SK-N-SH (cell line): Measurements from ENCODE around the gene HEPACAM. TPM values are rescaled to one million over a fixed set of nuclear protein-coding genes. Genes with fewer than 3 reads are reported as not detected.
A peak's percentile ranks its signal among the peaks of the same experiment; 100 is the strongest.

Source experiments
- CTCF ChIA-PET: fragments of 300-600, 350-600 bp; formaldehyde crosslinking; extraction: SDS; loops from one replicate; lab custom pipeline; 2021; lab: Yijun Ruan, JAX
- POLR2A ChIA-PET: fragments of 350-600 bp; sonication (Branson Sonifier 250); formaldehyde crosslinking; extraction: SDS; loops from one replicate; lab custom pipeline; 2020; ENCODE audit warnings: antibody characterized with exemption, inconsistent platforms; lab: Yijun Ruan, JAX
- DNase-seq: peaks from one replicate; pipeline ENCODE4 v3.0.0; 2012
- H2AFZ ChIP-seq: fragments of 200-600 bp; sonication (generic); 2 replicates; pipeline ENCODE4 v1.8.1; 2016; ENCODE audit warnings: antibody characterized with exemption, mild to moderate bottlenecking, low read depth
- H3F3A ChIP-seq: fragments of 200-600 bp; sonication (generic); replicated peaks from 2 replicates; pipeline ENCODE3; 2016; ENCODE audit warnings: antibody characterized with exemption, mild to moderate bottlenecking; ENCODE audit not compliant: insufficient read depth
- H3K27ac ChIP-seq, 2 experiments: fragments of 200-500 bp in 1 of 2; fragments of 200-600 bp in 1 of 2; sonication (Bioruptor generic) in 1 of 2; sonication (generic), shearing (Covaris generic) in 1 of 2; 2 replicates each; pipeline versions ENCODE4 v1.5.1 to v1.6.1; 2014 to 2016; ENCODE audit warnings: low read depth in 2 of 2, inconsistent platforms in 1 of 2, low read length in 1 of 2, mild to moderate bottlenecking in 1 of 2, mixed read lengths in 1 of 2
- H3K27me3 ChIP-seq: fragments of 200-600 bp; sonication (generic), shearing (Covaris generic); 2 replicates; pipeline ENCODE4 v1.6.1; 2016; ENCODE audit warnings: mixed run types; ENCODE audit not compliant: insufficient read depth
- H3K36me3 ChIP-seq, 2 experiments: fragments of 200-500 bp in 1 of 2; fragments of 200-600 bp in 1 of 2; sonication (Bioruptor generic) in 1 of 2; sonication (generic) in 1 of 2; replicated peaks in 1 of 2; 2 replicates each; pipeline versions ENCODE3 to v1.5.1; 2014 to 2016; ENCODE audit warnings: low read length in 1 of 2, mild to moderate bottlenecking in 1 of 2; ENCODE audit not compliant: insufficient read depth in 2 of 2, control insufficient read depth in 1 of 2
- H3K4me1 ChIP-seq, 2 experiments: fragments of 200-500 bp in 1 of 2; fragments of 200-600 bp in 1 of 2; sonication (Bioruptor generic) in 1 of 2; sonication (generic), shearing (Covaris generic) in 1 of 2; 2 replicates each; pipeline versions ENCODE4 v1.5.1 to v1.6.1; 2014 to 2016; ENCODE audit warnings: low read depth in 1 of 2, low read length in 1 of 2, mixed run types in 1 of 2; ENCODE audit not compliant: insufficient read depth in 2 of 2, control insufficient read depth in 1 of 2
- H3K4me2 ChIP-seq: fragments of 200-600 bp; sonication (generic), shearing (Covaris generic); 2 replicates; pipeline ENCODE4 v1.6.1; 2017; ENCODE audit warnings: mixed run types
- H3K4me3 ChIP-seq, 2 experiments: fragments of 200-500 bp in 1 of 2; fragments of 200-600 bp in 1 of 2; sonication (Bioruptor generic) in 1 of 2; sonication (generic), shearing (Covaris generic) in 1 of 2; 2 replicates each; pipeline versions ENCODE4 v1.5.1 to v1.8.1; 2014 to 2016; ENCODE audit warnings: low read depth in 2 of 2, inconsistent platforms in 1 of 2, low read length in 1 of 2, mild to moderate bottlenecking in 1 of 2, mixed read lengths in 1 of 2, moderate library complexity in 1 of 2
- H3K79me2 ChIP-seq: fragments of 200-600 bp; sonication (generic); 2 replicates; pipeline ENCODE4 v1.8.1; 2017; ENCODE audit warnings: mild to moderate bottlenecking; ENCODE audit not compliant: insufficient read depth
- H3K9ac ChIP-seq: fragments of 200-600 bp; sonication (generic); 2 replicates; pipeline ENCODE4 v1.6.1; 2017; ENCODE audit warnings: mixed run types
- H3K9me2 ChIP-seq: fragments of 200-600 bp; sonication (generic); 2 replicates; pipeline ENCODE4 v1.6.1; 2017; ENCODE audit warnings: mixed run types
- H3K9me3 ChIP-seq: fragments of 200-600 bp; sonication (generic); 2 replicates; pipeline ENCODE4 v1.6.1; 2017; ENCODE audit warnings: mixed run types, mild to moderate bottlenecking, moderate library complexity
- H4K20me1 ChIP-seq: fragments of 200-600 bp; sonication (generic); 2 replicates; pipeline ENCODE4 v1.6.1; 2017; ENCODE audit warnings: mild to moderate bottlenecking, mixed run types; ENCODE audit not compliant: insufficient read depth
- CHD2 ChIP-seq: fragments of 150-350 bp; IDR thresholded peaks from 2 replicates; pipeline ENCODE4 v1.6.1; 2018; ENCODE audit warnings: low read length; ENCODE audit not compliant: partially characterized antibody
- EP300 ChIP-seq, 2 experiments: IDR thresholded peaks; 2 replicates each; pipeline versions ENCODE4 v1.4.0 to v1.6.1; 2012; ENCODE audit warnings: borderline replicate concordance in 1 of 2, low read depth in 1 of 2, low read length in 1 of 2
- EZH2phosphoT487 ChIP-seq: fragments of 200-600 bp; sonication (generic); IDR thresholded peaks from 2 replicates; pipeline ENCODE4 v1.6.1; 2017; ENCODE audit warnings: low read depth, mixed run types, mild to moderate bottlenecking, antibody characterized with exemption, moderate library complexity, borderline replicate concordance
- FOSL2 ChIP-seq: IDR thresholded peaks from 2 replicates; pipeline ENCODE4 v1.4.0; 2012; ENCODE audit warnings: low read depth, mild to moderate bottlenecking, moderate library complexity, borderline replicate concordance
- FOXJ3 ChIP-seq: sonication (generic); formaldehyde crosslinking; IDR thresholded peaks from 2 replicates; pipeline ENCODE4 v1.5.1; 2020; ENCODE audit warnings: mild to moderate bottlenecking, missing genetic modification reagents
- FOXM1 ChIP-seq: IDR thresholded peaks from 2 replicates; pipeline ENCODE4 v1.4.0; 2012; ENCODE audit warnings: low read depth, mild to moderate bottlenecking
- GABPA ChIP-seq: IDR thresholded peaks from 2 replicates; pipeline ENCODE4 v1.4.0; 2012; ENCODE audit warnings: low read depth, mild to moderate bottlenecking
- JUND ChIP-seq: IDR thresholded peaks from 2 replicates; pipeline ENCODE4 v1.4.0; 2012
- MEF2A ChIP-seq: IDR thresholded peaks from 2 replicates; pipeline ENCODE4 v1.4.0; 2012; ENCODE audit warnings: low read depth, borderline replicate concordance
- MXI1 ChIP-seq: IDR thresholded peaks from 2 replicates; pipeline ENCODE4 v1.6.1; 2012; ENCODE audit warnings: mild to moderate bottlenecking, low read depth, low read length, improper control_type of control experiment
- NFIC ChIP-seq: IDR thresholded peaks from 2 replicates; pipeline ENCODE4 v1.4.0; 2012; ENCODE audit warnings: borderline replicate concordance
- NRF1 ChIP-seq: IDR thresholded peaks from 2 replicates; pipeline ENCODE4 v1.6.1; 2012; ENCODE audit warnings: low read depth, mild to moderate bottlenecking, low read length
- PBX3 ChIP-seq: IDR thresholded peaks from 2 replicates; pipeline ENCODE4; 2012
- POLR2AphosphoS5 ChIP-seq: IDR thresholded peaks from 2 replicates; pipeline ENCODE4 v1.6.1; 2012; ENCODE audit warnings: low read depth, low read length
- RCOR1 ChIP-seq: fragments of 150-350 bp; IDR thresholded peaks from 2 replicates; pipeline ENCODE4 v1.6.1; 2017; ENCODE audit warnings: antibody characterized with exemption, low read length
- REST ChIP-seq: IDR thresholded peaks from 2 replicates; pipeline ENCODE4 v1.6.1; 2012; ENCODE audit warnings: mild to moderate bottlenecking, low read depth, low read length, moderate library complexity
- RFX5 ChIP-seq: IDR thresholded peaks from 2 replicates; pipeline ENCODE4 v1.6.1; 2012; ENCODE audit warnings: mild to moderate bottlenecking, improper control_type of control experiment, low read length
- RXRA ChIP-seq: IDR thresholded peaks from 2 replicates; pipeline ENCODE4 v1.4.0; 2012; ENCODE audit warnings: low read depth, mild to moderate bottlenecking, borderline replicate concordance
- SIN3A ChIP-seq: IDR thresholded peaks from 2 replicates; pipeline ENCODE4 v1.6.1; 2012; ENCODE audit warnings: low read depth, mild to moderate bottlenecking, low read length, moderate library complexity, borderline replicate concordance
- SMC3 ChIP-seq: IDR thresholded peaks from 2 replicates; pipeline ENCODE4 v1.6.1; 2012; ENCODE audit warnings: low read depth, low read length, improper control_type of control experiment
- TAF1 ChIP-seq: IDR thresholded peaks from 2 replicates; pipeline ENCODE4 v1.6.1; 2012; ENCODE audit warnings: low read depth, mild to moderate bottlenecking, low read length, moderate library complexity, borderline replicate concordance
- TCF12 ChIP-seq: IDR thresholded peaks from 2 replicates; pipeline ENCODE4 v1.4.0; 2012
- TEAD4 ChIP-seq: IDR thresholded peaks from 2 replicates; pipeline ENCODE4 v1.4.0; 2012; ENCODE audit warnings: mild to moderate bottlenecking, borderline replicate concordance; ENCODE audit not compliant: insufficient read depth
- USF1 ChIP-seq: IDR thresholded peaks from 2 replicates; pipeline ENCODE4 v1.4.0; 2012; ENCODE audit warnings: low read depth, borderline replicate concordance
- USF2 ChIP-seq: fragments of 150-350 bp; IDR thresholded peaks from 2 replicates; pipeline ENCODE4 v1.6.1; 2017; ENCODE audit warnings: antibody characterized with exemption, low read length, low read depth, borderline replicate concordance
- YY1 ChIP-seq: IDR thresholded peaks from 2 replicates; pipeline ENCODE4 v1.4.0; 2012; ENCODE audit warnings: low read depth, mild to moderate bottlenecking
- WGBS: methylation state at CpG from one replicate; pipeline ENCODE4 v1.1.6; 2017; ENCODE audit warnings: low lambda C conversion rate; 5-methylcytosine and 5-hydroxymethylcytosine counted together
- polyA plus RNA-seq, 3 experiments: library from polyadenylated mRNA; depleted of rRNA; stranded (reverse); fragments of >200 nt; gene quantifications; 2 replicates each; pipeline ENCODE4 v1.2.3, GENCODE V29; 2012
- TF ChIP-seq, protein P1 (sequence below): fragments of 200-600 bp; sonication (generic); IDR thresholded peaks from 2 replicates; pipeline ENCODE4 v1.6.1; 2017; ENCODE audit warnings: antibody characterized with exemption, mild to moderate bottlenecking, moderate library complexity

Gene HEPACAM
- polyA plus RNA-seq, 1 of the 3 experiments (the other 2 are of a cell fraction): not detected

DNA sequence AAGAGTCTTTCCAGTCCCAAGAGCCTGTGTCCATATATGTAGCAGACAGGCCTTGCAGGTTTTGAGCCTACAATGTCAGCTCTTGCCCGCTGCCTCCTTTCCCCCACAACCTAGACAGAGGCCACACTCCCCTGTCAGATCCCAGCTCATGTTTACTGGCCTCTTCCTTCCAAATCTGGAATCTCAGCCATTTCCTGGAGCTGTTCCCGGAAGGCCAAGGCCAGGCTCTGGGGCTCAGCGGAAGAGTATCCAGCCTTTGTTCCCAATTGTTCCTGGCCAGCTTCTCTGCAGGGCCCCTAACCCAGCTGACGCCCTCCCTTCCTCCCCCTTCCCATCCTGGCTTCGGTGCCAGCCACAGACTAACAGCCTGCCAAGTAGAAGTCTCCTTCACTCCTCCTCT lies 37.1 kb downstream of the HEPACAM start:
- Histone ChIP-seq H3K9me2 (no peaks in the 10 kb centered on the region), H3K36me3 (no peaks in the 10 kb centered on the region), H3K79me2 (no peaks in the 10 kb centered on the region), H4K20me1 (no peaks in the 10 kb centered on the region), H3K4me1 (peaks cover 4 to 34% of the 10 kb centered on the region in 2 experiments; a peak in 3 of 4 replicates), H2AFZ (peak overlapping the region; percentile 64), H3K27ac (peak overlapping the region; percentile 78 to 96), H3K4me3 (no peak overlapping the region), H3K4me2 (peak overlapping the region; percentile 56), H3K27me3 (no peaks in the 10 kb centered on the region), H3F3A (peaks cover 37% of the 10 kb centered on the region), H3K9ac (peak overlapping the region; percentile 64), H3K9me3 (no peaks in the 10 kb centered on the region)
- peak; percentile 20 for DNase-seq
- ChIA-PET CTCF (interaction anchor here (1.0 to 1.5 kb wide), 4 partner anchors 17 to 507 kb away, joined by 3 to 4 read pairs (median 4); no protein-coding TSS in a partner anchor), POLR2A (no interaction called here)
- 34% methylated on average over 5 of the region's 5 CpGs for WGBS
- TF ChIP-seq POLR2AphosphoS5 (no peak; the same call in 1 of the 2 replicates), RFX5 (no peak), MEF2A (no peak), REST (peak; percentile 44; the same call in 1 of the 2 replicates), RXRA (0 out of 2 replicates have a peak, but pooled peaks have one; percentile 18), USF1 (no peak), CHD2 (no peak), JUND (no peak), YY1 (no peak; the same call in 1 of the 2 replicates), USF2 (no peak), TEAD4 (no peak; the same call in 1 of the 2 replicates), MXI1 (no peak), EZH2phosphoT487 (no peak), EP300 (IDR thresholded peaks at IDR 0.05; ENCODE audit: borderline replicate concordance in 1 of 2, low read depth in 1 of 2, low read length in 1 of 2) (peak in 1 of 2 experiments; percentile 33; a peak in 1 of 4 replicates), FOXJ3 (CRISPR knock-in tag) (no peak), FOXM1 (0 out of 2 replicates have a peak, but pooled peaks have one; percentile 42), SIN3A (peak; percentile 16; the same call in 1 of the 2 replicates), SMC3 (no peak), PBX3 (peak; percentile 51), FOSL2 (no peak), TAF1 (no peak), TCF12 (peak; percentile 3), NFIC (peak; percentile 89), RCOR1 (no peak), GABPA (no peak; the same call in 1 of the 2 replicates), NRF1 (no peak)
- TF ChIP-seq, protein P1, sequence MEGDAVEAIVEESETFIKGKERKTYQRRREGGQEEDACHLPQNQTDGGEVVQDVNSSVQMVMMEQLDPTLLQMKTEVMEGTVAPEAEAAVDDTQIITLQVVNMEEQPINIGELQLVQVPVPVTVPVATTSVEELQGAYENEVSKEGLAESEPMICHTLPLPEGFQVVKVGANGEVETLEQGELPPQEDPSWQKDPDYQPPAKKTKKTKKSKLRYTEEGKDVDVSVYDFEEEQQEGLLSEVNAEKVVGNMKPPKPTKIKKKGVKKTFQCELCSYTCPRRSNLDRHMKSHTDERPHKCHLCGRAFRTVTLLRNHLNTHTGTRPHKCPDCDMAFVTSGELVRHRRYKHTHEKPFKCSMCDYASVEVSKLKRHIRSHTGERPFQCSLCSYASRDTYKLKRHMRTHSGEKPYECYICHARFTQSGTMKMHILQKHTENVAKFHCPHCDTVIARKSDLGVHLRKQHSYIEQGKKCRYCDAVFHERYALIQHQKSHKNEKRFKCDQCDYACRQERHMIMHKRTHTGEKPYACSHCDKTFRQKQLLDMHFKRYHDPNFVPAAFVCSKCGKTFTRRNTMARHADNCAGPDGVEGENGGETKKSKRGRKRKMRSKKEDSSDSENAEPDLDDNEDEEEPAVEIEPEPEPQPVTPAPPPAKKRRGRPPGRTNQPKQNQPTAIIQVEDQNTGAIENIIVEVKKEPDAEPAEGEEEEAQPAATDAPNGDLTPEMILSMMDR: no peak
